Endothelial cell of umbilical vein (primary cell): ENCODE measurements around the gene RBPJ. TPM values are rescaled to one million over a fixed set of nuclear protein-coding genes. Genes with fewer than 3 reads are reported as not detected.

Experiments
- BruUV-seq: library from RNA; stranded (reverse); fragments of 400-500 nt; replicated peaks from 2 replicates; lab custom pipeline; 2021; lab: Mats Ljungman, UMichigan
- CTCF ChIA-PET: fragments of 300-600, 350-600 bp; sonication (Branson Sonifier 250); formaldehyde crosslinking; loops from one replicate; lab custom pipeline; 2021; ENCODE audit warnings: antibody characterized with exemption, inconsistent platforms; lab: Charles Lee
- POLR2A ChIA-PET: fragments of 300-600, 350-600 bp; sonication (Branson Sonifier 250); formaldehyde crosslinking; loops from one replicate; lab custom pipeline; 2021; ENCODE audit warnings: antibody characterized with exemption, inconsistent platforms; lab: Charles Lee
- DNase-seq: peaks from one replicate; pipeline ENCODE4 v3.0.0-alpha.2; 2011; ENCODE audit warnings: low read depth, low spot score
- FAIRE-seq: peaks from 2 replicates; lab custom pipeline; 2011; peaks lifted over from hg19 to GRCh38; lab: Jason Lieb, UNC
- H2AFZ ChIP-seq: 2 replicates; pipeline ENCODE4 v1.6.0; 2012; ENCODE audit warnings: low read depth, low read length, control low read depth, inconsistent platforms
- H3K27ac ChIP-seq: 2 replicates; pipeline ENCODE4 v1.5.1; 2011; ENCODE audit warnings: low read depth, mild to moderate bottlenecking, control low read depth, low read length, moderate library complexity; ENCODE audit not compliant: insufficient read depth
- H3K27me3 ChIP-seq, 2 experiments: 2 replicates each; pipeline versions ENCODE4 v1.6.0 to v1.6.1; 2011; ENCODE audit warnings: low read length in 2 of 2, mixed read lengths in 1 of 2; ENCODE audit not compliant: control insufficient read depth in 2 of 2, insufficient read depth in 2 of 2
- H3K36me3 ChIP-seq, 2 experiments: 2 replicates in 1 of 2; 3 replicates in 1 of 2; pipeline ENCODE4 v1.5.1; 2011; ENCODE audit warnings: low read length in 2 of 2, mild to moderate bottlenecking in 1 of 2, moderate library complexity in 1 of 2; ENCODE audit not compliant: control insufficient read depth in 2 of 2, insufficient read depth in 2 of 2; ENCODE audit errors: extremely low read depth in 1 of 2
- H3K4me1 ChIP-seq: 3 replicates; pipeline ENCODE4 v1.5.1; 2011; ENCODE audit warnings: mild to moderate bottlenecking, low read length; ENCODE audit not compliant: control insufficient read depth, insufficient read depth; ENCODE audit errors: extremely low read depth
- H3K4me2 ChIP-seq: 2 replicates; pipeline ENCODE4 v1.6.1; 2011; ENCODE audit warnings: low read length, control low read depth, mixed read lengths; ENCODE audit not compliant: insufficient read depth
- H3K4me3 ChIP-seq, 3 experiments: fragments of 200-600 bp in 1 of 3; sonication (generic), shearing (Covaris generic) in 1 of 3; replicated peaks in 1 of 3; 2 replicates each; pipeline ENCODE4 v1.5.1; 2011 to 2016; ENCODE audit warnings: control low read depth in 3 of 3, low read length in 3 of 3, mild to moderate bottlenecking in 2 of 3, inconsistent platforms in 1 of 3, low read depth in 1 of 3, moderate library complexity in 1 of 3; ENCODE audit not compliant: insufficient read depth in 1 of 3
- H3K79me2 ChIP-seq: 2 replicates; pipeline ENCODE4 v1.6.0; 2012; ENCODE audit warnings: low read length, inconsistent platforms; ENCODE audit not compliant: control insufficient read depth, insufficient read depth
- H3K9ac ChIP-seq: replicated peaks from 2 replicates; pipeline ENCODE3; 2011; ENCODE audit warnings: low read length, control low read depth; ENCODE audit not compliant: insufficient read depth; ENCODE audit errors: extremely low read depth
- H3K9me1 ChIP-seq: replicated peaks from 3 replicates; pipeline ENCODE4 v1.6.0; 2011; ENCODE audit warnings: mild to moderate bottlenecking, low read length; ENCODE audit not compliant: control insufficient read depth, insufficient read depth; ENCODE audit errors: extremely low read depth
- H3K9me3 ChIP-seq: replicated peaks from 2 replicates; pipeline ENCODE4 v1.5.1; 2012; ENCODE audit warnings: low read length, inconsistent platforms; ENCODE audit not compliant: control insufficient read depth, insufficient read depth
- H4K20me1 ChIP-seq: replicated peaks from 2 replicates; pipeline ENCODE3; 2011; ENCODE audit warnings: mild to moderate bottlenecking, low read length; ENCODE audit not compliant: control insufficient read depth, insufficient read depth; ENCODE audit errors: extremely low read depth
- EZH2 ChIP-seq: IDR thresholded peaks from 2 replicates; pipeline ENCODE4 v1.6.1; 2012; ENCODE audit warnings: borderline replicate concordance, low read depth, mild to moderate bottlenecking, moderate library complexity, low read length, inconsistent platforms; ENCODE audit not compliant: severe bottlenecking
- FOS ChIP-seq: IDR thresholded peaks from 2 replicates; pipeline ENCODE4 v1.6.1; 2011; ENCODE audit warnings: mild to moderate bottlenecking, low read length, moderate library complexity, borderline replicate concordance; ENCODE audit not compliant: insufficient read depth
- MYC ChIP-seq: IDR thresholded peaks from one replicate; pipeline ENCODE4 v1.6.1; 2011; ENCODE audit warnings: mild to moderate bottlenecking, low read depth, low read length
- POLR2A ChIP-seq: IDR thresholded peaks from 2 replicates; pipeline ENCODE4 v1.6.1; 2012; ENCODE audit warnings: low read depth, mild to moderate bottlenecking, control low read depth, low read length
- POLR2AphosphoS5 ChIP-seq: IDR thresholded peaks from 2 replicates; pipeline ENCODE4 v1.6.1; 2012; ENCODE audit warnings: low read depth, mild to moderate bottlenecking, control low read depth, low read length, moderate library complexity; ENCODE audit not compliant: insufficient read depth
- dilution Hi-C: fragments of 300-500 bp; cut with MboI; formaldehyde crosslinking; loops from one replicate; pipeline ENCODE4 v1.15.0; 2019; ENCODE audit warnings: low sequenced_read_pairs; ENCODE audit not compliant: extremely low pct_ligation_motif_present
- intact Hi-C: fragments of 100-400 bp; cut with micrococcal nuclease; formaldehyde crosslinking; loops from one replicate; pipeline ENCODE4 v1.10.0; 2022
- polyA plus RNA-seq, 4 experiments: library from polyadenylated mRNA; depleted of rRNA in 3 of 4; stranded (reverse) in 3 of 4; unstranded in 1 of 4; fragments of >200 nt; gene quantifications; 2 replicates each; pipeline versions ENCODE4 v1.2.1 to v1.2.3, GENCODE V29; 2011 to 2012; ENCODE audit warnings: missing spikeins in 1 of 4
- total RNA-seq: library from RNA; stranded (reverse); gene quantifications from 2 replicates; pipeline ENCODE4 v1.2.3, GENCODE V29; 2021
- TF ChIP-seq, protein P1 (sequence below): IDR thresholded peaks from 2 replicates; pipeline ENCODE4 v1.6.1; 2011; ENCODE audit not compliant: insufficient read depth, insufficient read length
- TF ChIP-seq, protein P2 (sequence below), 2 donors: IDR thresholded peaks; 1 replicate in 1 of 2; 2 replicates in 1 of 2; pipeline ENCODE4 v1.5.1; 2011; ENCODE audit warnings: low read length in 2 of 2, mild to moderate bottlenecking in 2 of 2, moderate library complexity in 2 of 2, control low read depth in 1 of 2, inconsistent platforms in 1 of 2, low read depth in 1 of 2; ENCODE audit not compliant: insufficient read depth in 1 of 2; ENCODE audit errors: extremely low read depth in 1 of 2

RBPJ gene
- total and polyA plus RNA-seq, 2 donors (not counting 3 experiments of a cell fraction or from before 2014, with no cell fraction given), result 17.0 to 42.9 TPM

DNA sequence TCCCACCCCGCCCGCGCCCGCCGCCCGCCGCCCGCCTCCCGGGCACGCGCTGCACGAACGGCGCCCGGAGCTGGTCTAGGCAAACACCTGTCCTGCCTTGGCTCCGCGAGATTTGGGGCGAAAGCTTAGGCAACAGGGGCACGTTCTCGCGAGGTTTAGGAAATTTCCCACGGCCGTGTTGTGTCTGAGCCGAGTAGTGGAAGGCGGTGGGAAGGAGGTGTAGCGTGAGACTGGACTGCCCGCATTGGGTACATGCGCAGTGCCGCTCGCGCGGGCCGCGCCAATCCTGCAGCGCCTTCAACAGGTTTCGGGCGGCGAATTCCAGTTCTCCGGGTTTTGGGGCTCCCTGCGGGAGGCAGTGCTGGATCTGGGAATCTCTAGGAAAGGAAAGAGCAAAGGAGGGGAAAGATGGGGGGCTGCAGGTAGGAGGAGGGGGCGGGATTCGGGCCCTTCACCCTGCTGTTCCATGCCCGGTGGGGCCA, 1.3 kb upstream of the RBPJ start:
- H3K9me3 ChIP-seq, result no peaks in the 10 kb centered on the region
- peak overlapping the region; percentile 76 to 84 (median 79) for H3K4me3 ChIP-seq
- POLR2A ChIA-PET, result interaction anchor here (0.6 to 0.9 kb wide), 3 partner anchors 11 to 460 kb away, joined by 3 to 5 read pairs (median 3); no protein-coding TSS in a partner anchor
- H3K4me2 ChIP-seq, result peak overlapping the region; percentile 96
- TF ChIP-seq POLR2A, result no peak
- TF ChIP-seq, protein P1, sequence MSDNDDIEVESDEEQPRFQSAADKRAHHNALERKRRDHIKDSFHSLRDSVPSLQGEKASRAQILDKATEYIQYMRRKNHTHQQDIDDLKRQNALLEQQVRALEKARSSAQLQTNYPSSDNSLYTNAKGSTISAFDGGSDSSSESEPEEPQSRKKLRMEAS, result peak; percentile 22
- TF ChIP-seq MYC, result no peak
- no peak for TF ChIP-seq FOS
- TF ChIP-seq EZH2, result no peak
- TF ChIP-seq, protein P2, sequence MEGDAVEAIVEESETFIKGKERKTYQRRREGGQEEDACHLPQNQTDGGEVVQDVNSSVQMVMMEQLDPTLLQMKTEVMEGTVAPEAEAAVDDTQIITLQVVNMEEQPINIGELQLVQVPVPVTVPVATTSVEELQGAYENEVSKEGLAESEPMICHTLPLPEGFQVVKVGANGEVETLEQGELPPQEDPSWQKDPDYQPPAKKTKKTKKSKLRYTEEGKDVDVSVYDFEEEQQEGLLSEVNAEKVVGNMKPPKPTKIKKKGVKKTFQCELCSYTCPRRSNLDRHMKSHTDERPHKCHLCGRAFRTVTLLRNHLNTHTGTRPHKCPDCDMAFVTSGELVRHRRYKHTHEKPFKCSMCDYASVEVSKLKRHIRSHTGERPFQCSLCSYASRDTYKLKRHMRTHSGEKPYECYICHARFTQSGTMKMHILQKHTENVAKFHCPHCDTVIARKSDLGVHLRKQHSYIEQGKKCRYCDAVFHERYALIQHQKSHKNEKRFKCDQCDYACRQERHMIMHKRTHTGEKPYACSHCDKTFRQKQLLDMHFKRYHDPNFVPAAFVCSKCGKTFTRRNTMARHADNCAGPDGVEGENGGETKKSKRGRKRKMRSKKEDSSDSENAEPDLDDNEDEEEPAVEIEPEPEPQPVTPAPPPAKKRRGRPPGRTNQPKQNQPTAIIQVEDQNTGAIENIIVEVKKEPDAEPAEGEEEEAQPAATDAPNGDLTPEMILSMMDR (IDR thresholded peaks at IDR 0.05; ENCODE audit: extremely low read depth in 1 of 2, insufficient read depth in 1 of 2, low read depth in 1 of 2, low read length in 2 of 2), result no peak
- peak; percentile 15 for TF ChIP-seq POLR2AphosphoS5
- intact Hi-C loops (loop anchor here (2.0 to 5.0 kb wide), 2 partner anchors 237 to 263 kb away; partner anchors contain the start of gene TBC1D19), dilution Hi-C loops (no loop called here)
- DNase-seq, result peak; percentile 100
- peaks cover 33% of the 10 kb centered on the region for H3K79me2 ChIP-seq
- peak overlapping the region; percentile 100 for H2AFZ ChIP-seq
- peak; percentile 89 for FAIRE-seq
- no peaks in the 10 kb centered on the region for H3K27me3 ChIP-seq
- peak overlapping the region; percentile 96 for H3K9ac ChIP-seq
- BruUV-seq, result no TSS peak
- CTCF ChIA-PET, result interaction anchor here (0.6 to 2.9 kb wide), 10 partner anchors 8 to 364 kb away, joined by 3 to 15 read pairs (median 4); no protein-coding TSS in a partner anchor
- H3K36me3 ChIP-seq, result no peaks in the 10 kb centered on the region
- H3K9me1 ChIP-seq, result no peaks in the 10 kb centered on the region
- peaks cover 4% of the 10 kb centered on the region for H4K20me1 ChIP-seq
- peaks cover 23% of the 10 kb centered on the region for H3K4me1 ChIP-seq
- peak overlapping the region; percentile 80 for H3K27ac ChIP-seq
